Fibroblast of lung (primary cell): ENCODE data around the gene IFT57.

Experiments used
- EZH2 ChIP-seq: IDR thresholded peaks from 2 replicates; pipeline ENCODE4 v1.5.1; 2012; ENCODE audit warnings: low read length, control low read depth, mild to moderate bottlenecking; ENCODE audit errors: missing control alignments
- TF ChIP-seq, protein P1 (sequence below), 2 donors: IDR thresholded peaks in 1 of 2; conservative IDR thresholded peaks in 1 of 2; 1 replicate in 1 of 2; 2 replicates in 1 of 2; pipeline ENCODE4 v1.5.1; 2011 to 2012; ENCODE audit warnings: low read length in 2 of 2, control low read depth in 1 of 2, inconsistent platforms in 1 of 2, low read depth in 1 of 2, mild to moderate bottlenecking in 1 of 2

DNA sequence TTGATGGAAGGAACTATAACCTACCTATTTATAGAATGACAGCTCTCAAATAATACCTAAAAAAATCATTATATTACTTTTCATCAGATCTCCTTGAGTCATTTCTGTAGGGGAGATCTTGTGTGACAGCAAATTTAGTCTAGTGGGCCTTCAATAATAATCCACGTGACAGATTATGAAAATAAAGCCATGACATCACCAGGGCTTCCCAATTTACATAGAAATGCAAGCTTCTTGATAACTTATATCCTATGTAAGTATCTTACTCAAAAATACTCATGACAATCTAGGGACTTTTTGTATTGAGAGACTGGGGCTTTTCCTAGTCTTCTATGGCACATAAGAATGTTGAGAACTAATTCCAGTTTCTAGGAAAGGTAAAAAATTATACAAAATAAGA is 21.6 kb downstream of the IFT57 start:
- TF ChIP-seq, protein P1, sequence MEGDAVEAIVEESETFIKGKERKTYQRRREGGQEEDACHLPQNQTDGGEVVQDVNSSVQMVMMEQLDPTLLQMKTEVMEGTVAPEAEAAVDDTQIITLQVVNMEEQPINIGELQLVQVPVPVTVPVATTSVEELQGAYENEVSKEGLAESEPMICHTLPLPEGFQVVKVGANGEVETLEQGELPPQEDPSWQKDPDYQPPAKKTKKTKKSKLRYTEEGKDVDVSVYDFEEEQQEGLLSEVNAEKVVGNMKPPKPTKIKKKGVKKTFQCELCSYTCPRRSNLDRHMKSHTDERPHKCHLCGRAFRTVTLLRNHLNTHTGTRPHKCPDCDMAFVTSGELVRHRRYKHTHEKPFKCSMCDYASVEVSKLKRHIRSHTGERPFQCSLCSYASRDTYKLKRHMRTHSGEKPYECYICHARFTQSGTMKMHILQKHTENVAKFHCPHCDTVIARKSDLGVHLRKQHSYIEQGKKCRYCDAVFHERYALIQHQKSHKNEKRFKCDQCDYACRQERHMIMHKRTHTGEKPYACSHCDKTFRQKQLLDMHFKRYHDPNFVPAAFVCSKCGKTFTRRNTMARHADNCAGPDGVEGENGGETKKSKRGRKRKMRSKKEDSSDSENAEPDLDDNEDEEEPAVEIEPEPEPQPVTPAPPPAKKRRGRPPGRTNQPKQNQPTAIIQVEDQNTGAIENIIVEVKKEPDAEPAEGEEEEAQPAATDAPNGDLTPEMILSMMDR (conservative IDR thresholded peaks at IDR 0.05 in 1 of 2, IDR thresholded peaks at IDR 0.05 in 1 of 2; ENCODE audit: low read depth in 1 of 2, low read length in 2 of 2) = no peak
- no peak for TF ChIP-seq EZH2
